Dedifferentiated amniotic fluid mesenchymal stem cell (primary cell): ENCODE data around the gene PFDN1.

Experiments used
- DNase-seq: peaks from one replicate; pipeline ENCODE4 v3.0.0-alpha.2; 2016; ENCODE audit errors: extremely low spot score

Gene PFDN1

GRCh38 chr5:140328036-140328764 is 25.3 kb upstream of the PFDN1 start:
- no peak for DNase-seq

- peak; percentile 67 for DNase-seq
Measured at GRCh38 chr5:140327589-140327988, 24.7 kb upstream of the PFDN1 start.

- no peak for DNase-seq
Measured at GRCh38 chr5:140325486-140325885, 22.6 kb upstream of the PFDN1 start.

GRCh38 chr5:140324617-140325241 is 21.8 kb upstream of the PFDN1 start:
- DNase-seq = no peak

- no peak for DNase-seq
Measured at GRCh38 chr5:140324041-140324600, 21.2 kb upstream of the PFDN1 start.

- DNase-seq = peak; percentile 38
Measured at GRCh38 chr5:140322751-140323731, 20.1 kb upstream of the PFDN1 start.

- DNase-seq = no peak
Measured at GRCh38 chr5:140321796-140322195, 18.9 kb upstream of the PFDN1 start.

- DNase-seq = no peak
Measured at GRCh38 chr5:140319833-140320232, 16.9 kb upstream of the PFDN1 start.

GRCh38 chr5:140318792-140319191 is 15.9 kb upstream of the PFDN1 start:
- no peak for DNase-seq

- no peak for DNase-seq
Measured at GRCh38 chr5:140317859-140318258, 15.0 kb upstream of the PFDN1 start.

- DNase-seq = no peak
Measured at GRCh38 chr5:140312791-140313189, 9.9 kb upstream of the PFDN1 start.

- DNase-seq = peak; percentile 31
Measured at GRCh38 chr5:140312067-140312790, 9.3 kb upstream of the PFDN1 start.

- peak; percentile 69 for DNase-seq
Measured at GRCh38 chr5:140311011-140311467, 8.1 kb upstream of the PFDN1 start.

- DNase-seq = no peak
Measured at GRCh38 chr5:140310434-140310833, 7.5 kb upstream of the PFDN1 start.

GRCh38 chr5:140309706-140310249 is 6.9 kb upstream of the PFDN1 start:
- no peak for DNase-seq

- DNase-seq = no peak
Measured at GRCh38 chr5:140305471-140305870, 2.6 kb upstream of the PFDN1 start.

- DNase-seq = no peak
Measured at GRCh38 chr5:140303966-140304365, 1.1 kb upstream of the PFDN1 start.

GRCh38 chr5:140301136-140301535 is 1.8 kb downstream of the PFDN1 start:
- no peak for DNase-seq

GRCh38 chr5:140299056-140299455 is 3.8 kb downstream of the PFDN1 start:
- no peak for DNase-seq

GRCh38 chr5:140298183-140298601 is 4.7 kb downstream of the PFDN1 start:
- DNase-seq = peak; percentile 30

- no peak for DNase-seq
Measured at GRCh38 chr5:140297283-140297682, 5.6 kb downstream of the PFDN1 start.
